Fibroblast of mammary gland (primary cell): Measurements from ENCODE around the gene MPZL3.
A peak's percentile ranks its signal among the peaks of the same experiment; 100 is the strongest.

Source experiments
- DNase-seq: peaks from one replicate; pipeline ENCODE4 v3.0.0-alpha.2; 2010; ENCODE audit warnings: low read depth
- H3K4me3 ChIP-seq: 2 replicates; pipeline ENCODE4 v1.5.1; 2011; ENCODE audit warnings: low read depth, mild to moderate bottlenecking, low read length, moderate library complexity; ENCODE audit not compliant: control insufficient read depth
- TF ChIP-seq, protein P1 (sequence below): conservative IDR thresholded peaks from 2 replicates; pipeline ENCODE4 v1.5.1; 2011; ENCODE audit warnings: low read depth, low read length, inconsistent platforms; ENCODE audit not compliant: control insufficient read depth, insufficient read depth

Gene MPZL3

DNA sequence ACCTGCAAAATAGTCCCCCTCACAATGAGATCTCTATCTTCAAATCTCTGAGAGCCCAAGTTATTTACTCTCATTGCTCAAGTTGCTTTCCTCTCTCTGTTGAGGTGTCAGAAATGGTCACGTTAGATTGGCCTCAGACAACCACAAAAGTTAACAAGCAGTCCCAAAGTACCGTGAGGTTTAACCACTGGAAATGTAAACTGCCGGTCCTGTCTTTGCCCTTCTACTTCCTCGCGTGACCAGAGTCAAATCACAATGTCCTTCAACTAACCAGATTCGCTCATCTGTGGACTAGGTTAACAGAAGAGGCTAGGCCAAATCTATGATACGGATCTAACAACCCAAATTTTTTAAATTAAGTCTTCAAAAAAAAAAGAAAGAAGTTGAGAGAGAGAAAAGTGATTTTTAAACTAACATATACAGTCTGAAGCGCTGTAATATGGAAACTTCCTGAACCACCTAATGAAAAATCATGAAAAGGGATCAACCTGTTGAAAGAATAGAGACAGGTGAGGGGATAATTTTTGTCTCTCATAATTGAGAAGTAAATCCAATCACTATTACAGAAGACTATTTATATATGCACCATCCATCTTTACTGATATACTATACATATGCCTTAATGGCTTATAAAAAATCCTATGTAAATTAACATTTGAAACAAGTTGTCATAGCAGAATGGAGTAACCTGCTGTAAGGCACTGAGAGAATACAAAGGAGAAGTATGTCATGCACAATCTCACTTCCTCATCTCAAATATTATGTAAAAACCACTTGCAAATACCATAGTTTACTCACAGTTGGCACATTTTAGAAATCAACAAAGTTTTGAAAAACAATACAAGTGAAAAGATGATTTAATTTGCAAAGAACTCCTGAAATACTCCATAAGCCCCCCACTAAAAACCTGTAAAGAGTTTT, 24.0 kb downstream of the MPZL3 start:
- TF ChIP-seq, protein P1, sequence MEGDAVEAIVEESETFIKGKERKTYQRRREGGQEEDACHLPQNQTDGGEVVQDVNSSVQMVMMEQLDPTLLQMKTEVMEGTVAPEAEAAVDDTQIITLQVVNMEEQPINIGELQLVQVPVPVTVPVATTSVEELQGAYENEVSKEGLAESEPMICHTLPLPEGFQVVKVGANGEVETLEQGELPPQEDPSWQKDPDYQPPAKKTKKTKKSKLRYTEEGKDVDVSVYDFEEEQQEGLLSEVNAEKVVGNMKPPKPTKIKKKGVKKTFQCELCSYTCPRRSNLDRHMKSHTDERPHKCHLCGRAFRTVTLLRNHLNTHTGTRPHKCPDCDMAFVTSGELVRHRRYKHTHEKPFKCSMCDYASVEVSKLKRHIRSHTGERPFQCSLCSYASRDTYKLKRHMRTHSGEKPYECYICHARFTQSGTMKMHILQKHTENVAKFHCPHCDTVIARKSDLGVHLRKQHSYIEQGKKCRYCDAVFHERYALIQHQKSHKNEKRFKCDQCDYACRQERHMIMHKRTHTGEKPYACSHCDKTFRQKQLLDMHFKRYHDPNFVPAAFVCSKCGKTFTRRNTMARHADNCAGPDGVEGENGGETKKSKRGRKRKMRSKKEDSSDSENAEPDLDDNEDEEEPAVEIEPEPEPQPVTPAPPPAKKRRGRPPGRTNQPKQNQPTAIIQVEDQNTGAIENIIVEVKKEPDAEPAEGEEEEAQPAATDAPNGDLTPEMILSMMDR, result no peak
- no peak for DNase-seq
- no peak overlapping the region for H3K4me3 ChIP-seq

DNA sequence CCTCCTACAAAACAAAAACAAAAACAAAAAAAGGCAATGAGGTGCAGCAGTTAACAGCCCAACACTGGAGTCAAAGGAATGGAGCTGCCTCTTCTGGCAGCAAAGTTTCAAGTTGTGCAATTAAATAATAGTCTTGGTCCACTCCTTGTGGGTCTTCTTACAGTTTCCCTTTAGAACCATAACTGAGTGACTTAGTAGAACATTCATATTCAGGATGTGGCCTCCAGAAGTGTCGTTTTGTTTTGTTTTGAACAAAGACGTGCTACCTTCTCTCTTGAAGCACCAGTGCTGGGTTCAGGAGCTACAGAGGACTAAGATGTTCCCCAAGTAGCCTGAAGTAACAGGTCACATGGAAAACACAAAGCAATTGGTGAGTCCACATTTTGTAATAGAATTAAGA, 25.4 kb downstream of the MPZL3 start:
- no peak overlapping the region for H3K4me3 ChIP-seq
- TF ChIP-seq, protein P1, result no peak
- DNase-seq, result no peak

DNA sequence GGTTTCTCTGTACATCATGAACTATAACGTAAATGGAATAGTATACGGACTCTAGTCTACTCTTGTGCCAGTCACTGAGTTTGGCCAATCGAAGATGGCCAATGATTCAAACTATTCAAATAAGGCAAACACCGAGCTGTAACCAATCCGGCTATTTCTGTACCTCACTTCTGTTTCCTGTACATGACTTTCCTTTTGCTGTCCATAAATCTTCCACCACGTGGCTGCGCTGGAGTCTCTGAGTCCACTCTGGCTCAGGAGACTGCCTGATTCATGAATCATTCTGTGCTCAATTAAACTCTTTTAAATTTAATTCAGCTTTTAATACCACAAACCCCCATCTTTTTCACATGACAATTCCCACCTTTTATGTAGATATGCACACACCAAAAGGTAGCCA, 25.9 kb downstream of the MPZL3 start:
- TF ChIP-seq, protein P1, result no peak
- no peak overlapping the region for H3K4me3 ChIP-seq
- DNase-seq, result peak; percentile 50

DNA sequence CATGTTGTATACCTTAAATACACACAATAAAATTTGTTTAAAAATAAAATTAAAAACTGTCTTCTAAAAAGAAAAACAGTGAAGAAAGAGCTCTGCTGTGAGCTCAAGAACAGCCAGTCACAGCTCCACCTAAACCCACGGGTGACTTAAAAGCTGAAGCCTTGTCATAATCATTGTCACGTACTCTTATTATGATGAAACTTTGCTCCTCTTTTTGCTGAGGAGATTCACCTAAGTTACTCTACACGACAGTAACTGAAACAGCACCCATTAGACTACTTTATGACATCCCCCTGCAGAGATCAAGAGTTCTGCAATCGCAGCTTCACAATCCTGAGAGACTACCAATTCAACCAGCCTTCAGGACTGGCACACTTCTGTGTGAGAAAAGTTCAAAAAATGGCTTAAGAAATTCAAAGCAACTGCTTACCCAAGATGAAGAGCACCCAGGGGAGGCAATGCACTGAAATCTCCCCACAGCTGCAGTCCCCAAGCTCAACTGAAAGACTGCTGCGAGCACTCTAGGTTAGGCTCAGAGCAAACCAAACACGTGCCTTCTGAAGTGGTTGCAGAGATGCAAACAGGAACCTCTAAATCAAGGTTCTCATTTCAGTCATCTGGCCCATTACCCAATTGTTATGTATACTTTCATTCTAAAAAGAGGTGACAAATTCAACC, 27.5 kb downstream of the MPZL3 start, which contains the start of gene JAML:
JAML (minus strand) TSS at position 501 of the 678 bp plus-strand sequence. CDS start 10,145 bp downstream, outside the sequence.
- DNase-seq, result no peak
- TF ChIP-seq, protein P1, result no peak
- no peak within 1 kb of the TSS for H3K4me3 ChIP-seq

DNA sequence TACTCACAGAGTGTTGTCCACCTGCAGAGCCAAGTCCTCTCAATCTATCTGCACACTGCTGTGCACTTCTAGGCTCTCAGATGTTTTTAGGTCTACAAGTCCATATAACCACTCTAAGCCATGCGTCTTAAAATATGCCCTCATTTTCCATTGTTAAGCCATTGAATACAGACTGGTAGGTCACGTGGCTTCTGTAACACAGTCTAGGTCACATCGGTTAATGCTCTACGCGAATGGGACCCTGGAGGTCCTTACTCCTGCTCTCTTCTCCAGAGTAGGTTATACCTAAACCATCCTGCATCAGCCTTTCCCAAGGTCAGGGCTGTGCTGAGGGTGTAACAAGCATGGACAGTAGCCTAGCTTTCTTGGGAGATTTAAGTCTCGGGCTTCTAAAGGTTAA, 28.2 kb downstream of the MPZL3 start:
- H3K4me3 ChIP-seq, result no peak overlapping the region
- DNase-seq, result no peak
- TF ChIP-seq, protein P1, result no peak

DNA sequence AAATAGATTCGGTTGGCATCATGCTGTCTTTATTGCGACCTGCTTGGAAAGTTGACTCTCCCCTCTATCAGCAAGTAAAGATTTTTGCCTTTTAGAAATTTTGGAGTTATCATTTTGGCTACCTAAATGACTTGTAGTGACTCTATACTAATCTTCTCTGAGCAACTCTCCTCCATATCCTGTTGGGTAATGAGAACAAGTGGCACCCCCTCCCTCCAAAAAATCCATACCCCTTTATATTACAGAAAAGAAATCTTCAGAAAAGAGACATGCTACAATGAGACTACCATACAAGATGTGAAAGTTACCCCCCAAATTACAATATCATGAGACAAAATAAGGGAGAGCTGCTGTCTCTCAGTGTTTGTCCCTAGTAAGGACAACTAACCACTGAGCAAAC, 28.6 kb downstream of the MPZL3 start:
- TF ChIP-seq, protein P1, result no peak
- no peak overlapping the region for H3K4me3 ChIP-seq
- no peak for DNase-seq
